Ascending aorta (tissue), 2 donors: Measurements from ENCODE around the gene PA2G4. TPM values are rescaled to one million over a fixed set of nuclear protein-coding genes. Genes with fewer than 3 reads are reported as not detected.

Experiments
- DNase-seq, 2 donors: peaks; one replicate each; pipeline ENCODE4 v3.0.0-alpha.2; 2019; ENCODE audit warnings: low spot score in 2 of 2
- H3K27ac ChIP-seq, 2 donors: fragments of 200-600 bp; sonication (generic); one replicate each; pipeline ENCODE4 v1.5.1; 2016 to 2017; ENCODE audit warnings: mild to moderate bottlenecking in 1 of 2
- H3K27me3 ChIP-seq: fragments of 200-600 bp; sonication (generic); one replicate; pipeline ENCODE4 v1.5.1; 2017
- H3K36me3 ChIP-seq, 2 donors: fragments of 200-600 bp; sonication (generic); one replicate each; pipeline ENCODE4 v1.5.1; 2016
- H3K4me1 ChIP-seq, 2 donors: fragments of 200-600 bp; sonication (generic); one replicate each; pipeline ENCODE4 v1.5.1; 2016 to 2017; ENCODE audit warnings: mild to moderate bottlenecking in 1 of 2
- H3K4me3 ChIP-seq, 2 donors: fragments of 200-600 bp; sonication (generic); one replicate each; pipeline ENCODE4 v1.5.1; 2016 to 2017; ENCODE audit warnings: mild to moderate bottlenecking in 1 of 2
- H3K9me3 ChIP-seq, 2 donors: fragments of 200-600 bp; sonication (generic); one replicate each; pipeline ENCODE4 v1.5.1; 2016
- CTCF ChIP-seq, 3 experiments: fragments of 200-600 bp in 2 of 3; fragments of 450-650 bp in 1 of 3; sonication (generic) in 2 of 3; IDR thresholded peaks; one replicate each; pipeline ENCODE4 v1.5.1; 2016 to 2019; ENCODE audit warnings: antibody characterized with exemption in 3 of 3, mild to moderate bottlenecking in 1 of 3, moderate library complexity in 1 of 3
- intact Hi-C: fragments of 100-400 bp; cut with DNase I; formaldehyde crosslinking; loops from one replicate; pipeline ENCODE4 v1.15.1; 2023
- total RNA-seq: library from RNA; depleted of rRNA; stranded (reverse); fragments of >200 nt; gene quantifications from one replicate; pipeline ENCODE4 v1.1.0, GENCODE V29; 2016

PA2G4 gene
- total RNA-seq, 1 donor from 2014 or later = 101 TPM

- H3K27me3 ChIP-seq = no peaks in the 10 kb centered on the region
- H3K9me3 ChIP-seq = no peaks in the 10 kb centered on the region
- intact Hi-C loops = loop anchor here (1.0 to 5.0 kb wide), 3 partner anchors 10 to 959 kb away; partner anchors contain the start of genes MYL6, NAB2 and ZC3H10
- peak within 1 kb of the TSS; percentile 73 to 80 for H3K4me3 ChIP-seq
- H3K27ac ChIP-seq = peak within 1 kb of the TSS; percentile 87 to 88
- peaks cover 9 to 21% of the 10 kb centered on the region in 2 donors for H3K4me1 ChIP-seq
- DNase-seq = peak; percentile 99 to 100
- peaks cover 25 to 28% of the 10 kb centered on the region in 2 donors for H3K36me3 ChIP-seq
- TF ChIP-seq CTCF (IDR thresholded peaks at IDR 0.05) = no peak
Observed at GRCh38 chr12:56127888-56128669, 23.7 kb downstream of the PA2G4 start, which contains the start of gene ESYT1. ESYT1 (plus strand) TSS chr12:56128267; CDS start chr12:56128320, 53 bp downstream.

GRCh38 chr12:56128670-56129205 is 24.4 kb downstream of the PA2G4 start:
- Histone ChIP-seq H3K9me3 (no peaks in the 10 kb centered on the region), H3K4me3 (peak overlapping the region; percentile 73 to 80), H3K36me3 (peaks cover 32 to 34% of the 10 kb centered on the region in 2 donors), H3K27me3 (no peaks in the 10 kb centered on the region), H3K27ac (peak overlapping the region; percentile 87 to 88), H3K4me1 (peaks cover 9 to 21% of the 10 kb centered on the region in 2 donors)
- TF ChIP-seq CTCF (IDR thresholded peaks at IDR 0.05) = no peak
- intact Hi-C loops = loop anchor here (1.0 to 5.0 kb wide), 2 partner anchors 30 to 959 kb away; partner anchors contain the start of genes MYL6 and NAB2
- DNase-seq = no peak

GRCh38 chr12:56129206-56129941 is 25.0 kb downstream of the PA2G4 start:
- no peak for TF ChIP-seq CTCF (IDR thresholded peaks at IDR 0.05)
- peak in 1 of 2 donors; percentile 83 for DNase-seq
- peak overlapping the region; percentile 73 to 80 for H3K4me3 ChIP-seq
- H3K4me1 ChIP-seq = peaks cover 9 to 21% of the 10 kb centered on the region in 2 donors
- peak overlapping the region; percentile 87 to 88 for H3K27ac ChIP-seq
- intact Hi-C loops = loop anchor here (5.0 kb wide), 1 partner anchor 958 kb away; the partner anchor contains the start of gene NAB2
- H3K27me3 ChIP-seq = no peaks in the 10 kb centered on the region
- no peaks in the 10 kb centered on the region for H3K9me3 ChIP-seq
- H3K36me3 ChIP-seq = peaks cover 37 to 38% of the 10 kb centered on the region in 2 donors

GRCh38 chr12:56129942-56130495 is 25.7 kb downstream of the PA2G4 start:
- Histone ChIP-seq H3K27ac (peak overlapping the region; percentile 87 to 88), H3K9me3 (no peaks in the 10 kb centered on the region), H3K27me3 (no peaks in the 10 kb centered on the region), H3K4me1 (peaks cover 9 to 21% of the 10 kb centered on the region in 2 donors), H3K36me3 (peaks cover 42 to 45% of the 10 kb centered on the region in 2 donors), H3K4me3 (peak overlapping the region; percentile 73 to 80)
- intact Hi-C loops = loop anchor here (5.0 kb wide), 1 partner anchor 957 kb away; the partner anchor contains the start of gene NAB2
- no peak for TF ChIP-seq CTCF (IDR thresholded peaks at IDR 0.05)
- DNase-seq = no peak

- no peaks in the 10 kb centered on the region for H3K9me3 ChIP-seq
- no peaks in the 10 kb centered on the region for H3K27me3 ChIP-seq
- peaks cover 51 to 52% of the 10 kb centered on the region in 2 donors for H3K36me3 ChIP-seq
- H3K4me3 ChIP-seq = no peak overlapping the region
- peaks cover 9 to 21% of the 10 kb centered on the region in 2 donors for H3K4me1 ChIP-seq
- no peak for TF ChIP-seq CTCF (IDR thresholded peaks at IDR 0.05)
- intact Hi-C loops = no loop called here
- no peak for DNase-seq
- peak overlapping the region; percentile 87 to 88 for H3K27ac ChIP-seq
Observed at GRCh38 chr12:56130876-56131275, 26.5 kb downstream of the PA2G4 start.
